Dermis microvascular lymphatic vessel endothelial cell (primary cell): Measurements from ENCODE around the gene ZSCAN30. TPM values are rescaled to one million over a fixed set of nuclear protein-coding genes. Genes with fewer than 3 reads are reported as not detected.

Experiments
- DNase-seq, 2 donors: peaks; one replicate each; pipeline versions ENCODE4 v3.0.0 to v3.0.0-alpha.2; 2010; ENCODE audit warnings: low read depth in 2 of 2
- total RNA-seq: library from RNA; depleted of rRNA; stranded (reverse); fragments of >200 nt; gene quantifications from 2 replicates; pipeline ENCODE4 v1.2.1, GENCODE V29; 2014

Gene ZSCAN30
- 5.1 and 7.8 TPM in 2 replicates for total RNA-seq

- peak; percentile 92 to 97 for DNase-seq
Measured at GRCh38 chr18:35290094-35290735, at the start of gene ZSCAN30. Gene ZSCAN30, minus strand, starts transcription at chr18:35290229. Its CDS starts 25,877 bp downstream, at chr18:35264352.

- DNase-seq, result no peak
Measured at GRCh38 chr18:35337286-35337685, 47.3 kb upstream of the ZSCAN30 start.

GRCh38 chr18:35335866-35336265 lies 45.8 kb upstream of the ZSCAN30 start:
- DNase-seq, result no peak

GRCh38 chr18:35334821-35335220 lies 44.8 kb upstream of the ZSCAN30 start:
- DNase-seq, result no peak

GRCh38 chr18:35334212-35334611 lies 44.2 kb upstream of the ZSCAN30 start:
- no peak for DNase-seq

GRCh38 chr18:35331367-35332087 lies 41.5 kb upstream of the ZSCAN30 start:
- DNase-seq, result peak in 1 of 2 donors; percentile 49

- no peak for DNase-seq
Measured at GRCh38 chr18:35328868-35329267, 38.8 kb upstream of the ZSCAN30 start.

GRCh38 chr18:35326695-35327387 lies 36.8 kb upstream of the ZSCAN30 start:
- no peak for DNase-seq

- peak in 1 of 2 donors; percentile 19 for DNase-seq
Measured at GRCh38 chr18:35324926-35325655, 35.1 kb upstream of the ZSCAN30 start.

GRCh38 chr18:35322486-35323458 lies 32.7 kb upstream of the ZSCAN30 start:
- DNase-seq, result peak in 1 of 2 donors; percentile 32

GRCh38 chr18:35311496-35311895 lies 21.5 kb upstream of the ZSCAN30 start:
- peak in 1 of 2 donors; percentile 12 for DNase-seq

GRCh38 chr18:35306588-35307250 lies 16.7 kb upstream of the ZSCAN30 start:
- no peak for DNase-seq

GRCh38 chr18:35303610-35304009 lies 13.6 kb upstream of the ZSCAN30 start:
- DNase-seq, result no peak

- no peak for DNase-seq
Measured at GRCh38 chr18:35296060-35296459, 6.0 kb upstream of the ZSCAN30 start.

GRCh38 chr18:35291166-35291565 lies 1.1 kb upstream of the ZSCAN30 start:
- no peak for DNase-seq

GRCh38 chr18:35289727-35290093 lies 319 bp downstream of the ZSCAN30 start:
- DNase-seq, result no peak

- DNase-seq, result peak in 1 of 2 donors; percentile 5
Measured at GRCh38 chr18:35289293-35289692, 736 bp downstream of the ZSCAN30 start.

GRCh38 chr18:35284841-35285240 lies 5.2 kb downstream of the ZSCAN30 start:
- DNase-seq, result no peak

- no peak for DNase-seq
Measured at GRCh38 chr18:35283923-35284794, 5.9 kb downstream of the ZSCAN30 start.
